Vagina (tissue), 2 donors: ENCODE data around the gene SLC9C2.

Source experiments
- CTCF ChIP-seq, 3 experiments: fragments of 450-650 bp in 2 of 3; fragments of 200-600 bp in 1 of 3; sonication (generic) in 1 of 3; IDR thresholded peaks; one replicate each; pipeline ENCODE4 v1.5.1; 2017 to 2019; ENCODE audit warnings: antibody characterized with exemption in 3 of 3, mild to moderate bottlenecking in 2 of 3, moderate library complexity in 2 of 3
- POLR2A ChIP-seq, 2 donors: fragments of 450-650 bp; IDR thresholded peaks; one replicate each; pipeline ENCODE4 v1.6.1; 2017; ENCODE audit warnings: antibody characterized with exemption in 2 of 2, mild to moderate bottlenecking in 2 of 2, moderate library complexity in 2 of 2
- POLR2AphosphoS5 ChIP-seq, 2 donors: sonication (generic); formaldehyde crosslinking; IDR thresholded peaks; one replicate each; pipeline ENCODE4 v1.9.0; 2017; ENCODE audit warnings: antibody characterized with exemption in 2 of 2, mild to moderate bottlenecking in 2 of 2, low read depth in 1 of 2; ENCODE audit not compliant: insufficient read depth in 1 of 2

- TF ChIP-seq CTCF (IDR thresholded peaks at IDR 0.05) (no peak), POLR2A (IDR thresholded peaks at IDR 0.05) (no peak), POLR2AphosphoS5 (IDR thresholded peaks at IDR 0.05; ENCODE audit: insufficient read depth in 1 of 2, low read depth in 1 of 2) (no peak)
Measured at GRCh38 chr1:173489149-173489600, 113.7 kb downstream of the SLC9C2 start.
